ENCODE results near the gene IFT122. TPM values are rescaled to one million over a fixed set of nuclear protein-coding genes. Genes with fewer than 3 reads are reported as not detected.

IFT122 gene
- total and polyA plus RNA-seq, 2 donors from 2014 or later = 18.4 to 59.2 TPM

DNA sequence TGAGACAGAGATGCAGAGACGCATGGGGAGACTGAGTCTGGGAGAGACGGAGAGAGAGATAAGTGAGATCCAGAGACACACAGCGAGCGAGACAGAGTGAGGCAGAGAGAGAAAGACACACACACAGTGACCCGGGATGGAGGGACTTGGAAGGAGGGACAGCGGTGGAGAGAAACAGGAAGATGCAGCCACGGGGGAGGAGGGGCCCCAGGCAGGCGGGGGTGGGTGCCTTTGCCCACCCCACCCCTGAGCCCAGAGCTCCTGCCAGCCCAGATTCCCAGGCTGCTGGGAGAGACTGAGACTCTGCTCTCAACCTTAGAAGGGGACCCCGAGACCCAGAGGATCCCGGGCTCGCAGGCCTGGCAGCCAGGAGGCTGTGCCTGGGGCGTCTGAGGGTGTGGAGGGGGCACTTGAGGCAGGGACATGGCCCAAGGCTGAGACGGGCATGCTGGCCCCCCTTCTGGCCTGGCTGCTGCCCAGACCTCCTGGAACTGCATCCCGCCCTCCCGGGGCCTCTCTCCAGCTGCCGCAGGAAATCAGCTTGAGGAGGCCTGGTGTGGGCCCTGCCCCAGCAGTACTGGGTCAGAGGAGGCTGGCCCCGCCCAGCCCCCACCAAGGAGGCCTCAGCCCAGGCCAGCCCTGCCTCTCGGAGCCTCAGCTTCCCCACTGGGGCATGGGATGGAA is 121.0 kb downstream of the IFT122 start:
- DNase-seq (peak; percentile 58 to 94 (median 77)), FAIRE-seq (no peak)
- peak overlapping the region in 1 of 3 donors; percentile 22 for H3K9ac ChIP-seq (ENCODE audit: low read length in 3 of 3)
- H3K36me3 ChIP-seq (ENCODE audit: control insufficient read depth in 2 of 3, insufficient read depth in 3 of 3, low read length in 3 of 3) = no peaks in the 10 kb centered on the region
- no peaks in the 10 kb centered on the region for H3K27me3 ChIP-seq (ENCODE audit: control insufficient read depth, insufficient read depth, low read length)
- H3K27ac ChIP-seq (ENCODE audit: low read depth in 2 of 2, low read length in 2 of 2) = peak overlapping the region; percentile 47 to 75
- no peaks in the 10 kb centered on the region for H3K9me3 ChIP-seq (ENCODE audit: control insufficient read depth in 2 of 3, insufficient read depth in 1 of 3, low read length in 3 of 3)
- H3K4me1 ChIP-seq (ENCODE audit: control insufficient read depth in 2 of 3, insufficient read depth in 2 of 3, low read depth in 1 of 3, low read length in 3 of 3) = peaks cover 3 to 17% (median 3%) of the 10 kb centered on the region in 3 donors
- H3K4me3 ChIP-seq (ENCODE audit: low read length in 3 of 3) = no peak overlapping the region
- intact Hi-C loops (cut with DNase I) = no loop called here
- TF ChIP-seq, protein P1, sequence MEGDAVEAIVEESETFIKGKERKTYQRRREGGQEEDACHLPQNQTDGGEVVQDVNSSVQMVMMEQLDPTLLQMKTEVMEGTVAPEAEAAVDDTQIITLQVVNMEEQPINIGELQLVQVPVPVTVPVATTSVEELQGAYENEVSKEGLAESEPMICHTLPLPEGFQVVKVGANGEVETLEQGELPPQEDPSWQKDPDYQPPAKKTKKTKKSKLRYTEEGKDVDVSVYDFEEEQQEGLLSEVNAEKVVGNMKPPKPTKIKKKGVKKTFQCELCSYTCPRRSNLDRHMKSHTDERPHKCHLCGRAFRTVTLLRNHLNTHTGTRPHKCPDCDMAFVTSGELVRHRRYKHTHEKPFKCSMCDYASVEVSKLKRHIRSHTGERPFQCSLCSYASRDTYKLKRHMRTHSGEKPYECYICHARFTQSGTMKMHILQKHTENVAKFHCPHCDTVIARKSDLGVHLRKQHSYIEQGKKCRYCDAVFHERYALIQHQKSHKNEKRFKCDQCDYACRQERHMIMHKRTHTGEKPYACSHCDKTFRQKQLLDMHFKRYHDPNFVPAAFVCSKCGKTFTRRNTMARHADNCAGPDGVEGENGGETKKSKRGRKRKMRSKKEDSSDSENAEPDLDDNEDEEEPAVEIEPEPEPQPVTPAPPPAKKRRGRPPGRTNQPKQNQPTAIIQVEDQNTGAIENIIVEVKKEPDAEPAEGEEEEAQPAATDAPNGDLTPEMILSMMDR (IDR thresholded peaks at IDR 0.05; ENCODE audit: borderline replicate concordance, extremely low read depth, insufficient read depth) = no peak

DNA sequence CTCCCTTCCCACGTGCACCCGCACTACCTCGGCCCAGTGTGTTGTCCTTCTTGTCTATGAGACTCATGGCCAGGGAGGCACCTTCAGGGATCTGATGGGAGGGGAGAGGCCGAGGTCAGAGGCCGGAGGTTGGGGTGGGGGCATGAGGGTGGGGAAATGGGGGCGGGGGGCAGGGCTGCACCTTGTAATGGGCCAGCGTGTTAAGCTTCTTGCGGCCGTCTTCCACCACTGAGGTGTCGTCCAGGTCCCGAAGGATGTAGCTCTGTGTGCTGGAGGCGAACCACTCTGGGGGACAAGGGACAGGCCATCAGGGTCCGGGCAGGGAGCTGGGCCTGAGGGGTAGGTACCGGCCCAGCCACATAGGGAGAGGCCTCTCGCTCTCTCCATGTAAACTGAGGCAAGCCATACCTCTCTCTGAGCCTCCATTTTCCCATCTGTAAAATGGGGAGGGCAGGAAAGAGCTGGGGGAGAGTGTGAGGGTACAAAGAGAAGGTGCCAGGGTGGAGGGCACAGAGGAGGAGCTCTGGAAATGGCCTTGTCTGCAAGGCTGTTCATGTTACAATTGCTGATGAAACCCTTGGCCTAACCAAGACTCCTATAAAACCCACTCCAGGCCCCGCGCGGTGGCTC is 121.7 kb downstream of the IFT122 start:
- Histone ChIP-seq H3K9me3 (ENCODE audit: control insufficient read depth in 2 of 3, insufficient read depth in 1 of 3, low read length in 3 of 3) (no peaks in the 10 kb centered on the region), H3K27me3 (ENCODE audit: control insufficient read depth, insufficient read depth, low read length) (no peaks in the 10 kb centered on the region), H3K36me3 (ENCODE audit: control insufficient read depth in 2 of 3, insufficient read depth in 3 of 3, low read length in 3 of 3) (peaks cover 0 to 3% (median 0%) of the 10 kb centered on the region in 3 donors), H3K4me3 (ENCODE audit: low read length in 3 of 3) (no peak overlapping the region), H3K4me1 (ENCODE audit: control insufficient read depth in 2 of 3, insufficient read depth in 2 of 3, low read depth in 1 of 3, low read length in 3 of 3) (peaks cover 3 to 17% (median 3%) of the 10 kb centered on the region in 3 donors), H3K27ac (ENCODE audit: low read depth in 2 of 2, low read length in 2 of 2) (peak overlapping the region in 1 of 2 donors; percentile 47), H3K9ac (ENCODE audit: low read length in 3 of 3) (no peak overlapping the region)
- TF ChIP-seq, protein P1 (IDR thresholded peaks at IDR 0.05; ENCODE audit: borderline replicate concordance, extremely low read depth, insufficient read depth) = no peak
- DNase-seq = peak in 1 of 5 donors; percentile 66
- FAIRE-seq = no peak
- intact Hi-C loops (cut with DNase I) = no loop called here

DNA sequence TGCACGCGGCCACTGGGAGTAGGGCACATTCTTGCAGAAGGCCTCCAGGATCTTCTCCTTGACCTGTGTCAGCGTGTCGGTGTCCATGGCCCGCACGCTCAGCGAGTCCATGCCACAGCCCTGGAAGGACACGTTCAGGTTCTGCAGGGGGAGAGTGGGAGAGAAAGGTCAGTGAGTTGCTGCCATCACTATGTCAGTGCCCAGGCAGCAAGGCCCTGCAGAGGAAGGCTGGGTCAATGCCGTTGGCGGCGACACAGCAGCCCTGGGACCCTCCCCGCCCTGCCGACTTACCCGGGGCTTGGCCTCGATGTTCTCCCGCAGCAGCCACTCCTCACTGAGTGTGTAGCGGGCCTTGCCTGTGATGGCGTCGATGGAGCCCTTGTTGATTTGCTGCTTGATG is 122.8 kb downstream of the IFT122 start:
- no peaks in the 10 kb centered on the region for H3K27me3 ChIP-seq (ENCODE audit: control insufficient read depth, insufficient read depth, low read length)
- intact Hi-C loops (cut with DNase I) = no loop called here
- peaks cover 3 to 13% (median 3%) of the 10 kb centered on the region in 3 donors for H3K4me1 ChIP-seq (ENCODE audit: control insufficient read depth in 2 of 3, insufficient read depth in 2 of 3, low read depth in 1 of 3, low read length in 3 of 3)
- FAIRE-seq (no peak), DNase-seq (no peak)
- H3K36me3 ChIP-seq (ENCODE audit: control insufficient read depth in 2 of 3, insufficient read depth in 3 of 3, low read length in 3 of 3) = peaks cover 0 to 3% (median 0%) of the 10 kb centered on the region in 3 donors
- no peak overlapping the region for H3K4me3 ChIP-seq (ENCODE audit: low read length in 3 of 3)
- H3K9ac ChIP-seq (ENCODE audit: low read length in 3 of 3) = no peak overlapping the region
- no peaks in the 10 kb centered on the region for H3K9me3 ChIP-seq (ENCODE audit: control insufficient read depth in 2 of 3, insufficient read depth in 1 of 3, low read length in 3 of 3)
- TF ChIP-seq, protein P1 (IDR thresholded peaks at IDR 0.05; ENCODE audit: borderline replicate concordance, extremely low read depth, insufficient read depth) = no peak
- no peak overlapping the region for H3K27ac ChIP-seq (ENCODE audit: low read depth in 2 of 2, low read length in 2 of 2)
